Pancreas (tissue), 10 donors: ENCODE data around the gene LRPAP1. TPM values are rescaled to one million over a fixed set of nuclear protein-coding genes. Genes with fewer than 3 reads are reported as not detected.
A peak's percentile ranks its signal among the peaks of the same experiment; 100 is the strongest.

Experiments used
- ATAC-seq, 4 donors: fragments of 200-7000 bp; cut with Tn5 transposase; one replicate each; pipeline versions ENCODE4 v1.8.0 to v1.9.1; 2020; ENCODE audit warnings: mild to moderate bottlenecking in 4 of 4, moderate library complexity in 4 of 4
- DNase-seq, 6 donors: peaks; one replicate each; pipeline ENCODE4 v3.0.0-alpha.2; 2020
- FAIRE-seq: peaks from 2 replicates; lab custom pipeline; 2012; peaks lifted over from hg19 to GRCh38; lab: Jason Lieb, UNC
- H3K27ac ChIP-seq, 4 donors: fragments of 200-600 bp; sonication (generic); 1 replicate in 3 of 4; 2 replicates in 1 of 4; pipeline versions ENCODE4 v1.5.0 to v1.8.0; 2020
- H3K27me3 ChIP-seq, 4 donors: fragments of 200-600 bp; one replicate each; pipeline ENCODE4 v1.8.0; 2021
- H3K36me3 ChIP-seq, 3 donors: fragments of 200-600 bp; sonication (generic) in 1 of 3; one replicate each; pipeline versions ENCODE4 v1.5.0 to v1.8.0; 2020 to 2021
- H3K4me1 ChIP-seq, 3 donors: fragments of 200-600 bp; one replicate each; pipeline ENCODE4 v1.8.0; 2021
- H3K4me3 ChIP-seq, 4 donors: fragments of 200-600 bp; sonication (generic) in 2 of 4; one replicate each; pipeline versions ENCODE4 v1.5.0 to v1.8.0; 2020 to 2021
- H3K9me3 ChIP-seq, 4 donors: fragments of 200-600 bp; one replicate each; pipeline ENCODE4 v1.8.0; 2021
- CTCF ChIP-seq, 4 donors: fragments of 200-600 bp; sonication (generic) in 3 of 4; IDR thresholded peaks; one replicate each; pipeline versions ENCODE4 v1.5.0 to v1.8.0; 2021; ENCODE audit warnings: antibody characterized with exemption in 4 of 4
- WGBS, 2 donors: extraction: QIAGEN DNeasy Blood & Tissue Kit; methylation state at CpG; one replicate each; pipeline ENCODE4 v1.1.7; 2013; 5-methylcytosine and 5-hydroxymethylcytosine counted together
- intact Hi-C, 3 donors: fragments of 100-400 bp; cut with DNase I; formaldehyde crosslinking; loops; one replicate each; pipeline versions ENCODE4 v1.11.1 to v1.14.2; 2022
- polyA plus RNA-seq, 2 donors: library from polyadenylated mRNA; stranded (reverse); fragments of 200-250 nt; gene quantifications; one replicate each; pipeline ENCODE4 v1.2.3, GENCODE V29; 2013
- total RNA-seq, 6 donors: library from RNA; stranded (reverse); fragmentation: NEBNext Ultra II Directional in 4 of 6; extraction: Animal tissue kit (Norgen Biotek cat#: 25700) in 4 of 6; gene quantifications; one replicate each; pipeline versions ENCODE4 v1.2.1 to v1.2.4, GENCODE V29; 2021 to 2023
- donor health status: healthy with polysubstance abuse.
- donor health status: DM: no; HTN: no; CAD: no; lungs with moderate emphysema.
- donor health status: DM: no; HTN: no; CAD: no.
- donor health status: control.
- donor health status: control.
- donor health status: Bipolar disorder and iron deficiency.
- donor health status: DM: yes; HTN: yes; CAD: no.
- donor health status: DM: no; HTN: no; CAD: no.
- donor health status: DM: no; HTN: no; CAD: no.
- donor health status: DM: yes; HTN: yes; CAD: no.

Gene LRPAP1
- total and polyA plus RNA-seq, 8 donors = 30.4 to 129 (median 110) TPM

GRCh38 chr4:3499710-3500109, 32.5 kb downstream of the LRPAP1 start:
- no peak for ATAC-seq
- no peaks in the 10 kb centered on the region for H3K27me3 ChIP-seq
- FAIRE-seq = no peak
- H3K4me3 ChIP-seq = no peak overlapping the region
- 91 to 92% methylated on average over 11 to 12 of the region's 12 CpGs for WGBS, 2 donors
- no peak overlapping the region for H3K27ac ChIP-seq
- no peaks in the 10 kb centered on the region for H3K4me1 ChIP-seq
- peak in 1 of 6 donors; percentile 58 for DNase-seq
- TF ChIP-seq CTCF (IDR thresholded peaks at IDR 0.05) = no peak
- H3K36me3 ChIP-seq = peaks cover 0 to 4% (median 0%) of the 10 kb centered on the region in 3 donors
- intact Hi-C loops = no loop called here
- no peaks in the 10 kb centered on the region for H3K9me3 ChIP-seq

GRCh38 chr4:3498901-3499510, 33.2 kb downstream of the LRPAP1 start:
- ATAC-seq = no peak
- H3K36me3 ChIP-seq = peaks cover 0 to 4% (median 0%) of the 10 kb centered on the region in 3 donors
- DNase-seq = peak in 1 of 6 donors; percentile 74
- no peak overlapping the region for H3K27ac ChIP-seq
- intact Hi-C loops = no loop called here
- WGBS, 2 donors = 89% methylated on average over 20 of the region's 20 CpGs
- FAIRE-seq = no peak
- no peak overlapping the region for H3K4me3 ChIP-seq
- H3K4me1 ChIP-seq = no peaks in the 10 kb centered on the region
- no peaks in the 10 kb centered on the region for H3K9me3 ChIP-seq
- no peak for TF ChIP-seq CTCF (IDR thresholded peaks at IDR 0.05)
- no peaks in the 10 kb centered on the region for H3K27me3 ChIP-seq

GRCh38 chr4:3498407-3498806, 33.8 kb downstream of the LRPAP1 start:
- H3K27me3 ChIP-seq = no peaks in the 10 kb centered on the region
- H3K9me3 ChIP-seq = no peaks in the 10 kb centered on the region
- DNase-seq (peak in 1 of 6 donors; percentile 80), FAIRE-seq (no peak), ATAC-seq (no peak)
- no peak overlapping the region for H3K27ac ChIP-seq
- no peak for TF ChIP-seq CTCF (IDR thresholded peaks at IDR 0.05)
- 88 to 94% methylated on average over 8 to 11 of the region's 11 CpGs for WGBS, 2 donors
- H3K4me3 ChIP-seq = no peak overlapping the region
- peaks cover 0 to 9% (median 0%) of the 10 kb centered on the region in 3 donors for H3K36me3 ChIP-seq
- intact Hi-C loops = no loop called here
- no peaks in the 10 kb centered on the region for H3K4me1 ChIP-seq

- Histone ChIP-seq H3K36me3 (peaks cover 0 to 13% (median 0%) of the 10 kb centered on the region in 3 donors), H3K27me3 (no peaks in the 10 kb centered on the region), H3K4me1 (no peaks in the 10 kb centered on the region), H3K9me3 (no peaks in the 10 kb centered on the region), H3K27ac (no peak overlapping the region), H3K4me3 (no peak overlapping the region)
- 82 to 92% methylated on average over 24 of the region's 24 CpGs for WGBS, 2 donors
- TF ChIP-seq CTCF (IDR thresholded peaks at IDR 0.05) = no peak
- peak in 1 of 4 donors; percentile 10 for ATAC-seq
- FAIRE-seq = no peak
- intact Hi-C loops = no loop called here
- peak in 1 of 6 donors; percentile 78 for DNase-seq
Observed at GRCh38 chr4:3497523-3498389, 34.5 kb downstream of the LRPAP1 start.
